Stimulated activated CD4-positive, alpha-beta T cell treated with anti-CD3 and anti-CD28 coated beads, Interleukin-4, amount 100 ng/mL, for 48 hours (primary cell): ENCODE measurements around the gene UBE2S.

Source experiments
- DNase-seq, 2 donors: peaks; one replicate each; pipeline ENCODE4 v3.0.0-alpha.2; 2020; ENCODE audit warnings: low read depth in 2 of 2

The UBE2S gene

DNA sequence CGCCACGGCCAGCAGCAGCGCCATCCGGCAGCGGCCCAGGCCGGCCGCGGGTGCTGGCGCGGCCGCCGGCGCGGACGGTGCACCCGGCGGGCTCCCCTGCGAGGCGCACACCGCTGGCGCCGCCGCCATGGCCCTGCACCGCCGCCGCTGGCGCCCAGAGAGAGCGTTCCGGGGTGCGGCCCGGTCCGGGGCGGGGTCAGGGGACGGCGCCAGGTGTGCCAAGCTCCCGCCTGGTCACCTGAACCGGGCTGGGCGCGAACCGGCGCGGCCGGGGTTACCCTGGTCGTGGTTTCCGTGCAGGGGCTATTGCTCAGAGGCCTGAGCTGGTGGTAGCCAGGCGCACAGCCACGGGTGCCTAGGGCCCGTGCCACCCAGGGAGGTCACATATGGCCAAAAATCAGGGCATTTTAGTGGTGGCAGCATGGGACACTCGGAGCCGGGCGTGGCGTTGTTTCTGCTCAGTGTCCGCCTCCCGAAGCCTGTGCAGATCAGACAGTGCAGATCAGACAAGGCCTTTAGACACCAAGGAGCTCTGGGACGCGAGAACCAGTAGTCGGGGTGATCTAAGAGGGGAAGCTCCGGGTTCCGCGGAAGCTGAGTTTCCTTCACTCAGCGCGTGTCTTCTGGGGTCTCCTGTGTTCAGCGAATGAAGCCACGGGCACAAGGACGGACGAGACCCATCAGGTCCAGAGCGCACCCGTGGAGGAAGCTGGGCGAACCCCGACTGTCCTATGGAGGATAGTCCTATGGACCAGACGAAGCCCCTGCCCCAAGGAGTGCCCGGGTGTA is 23.3 kb downstream of the UBE2S start, which contains the start of gene TMEM238:
Gene TMEM238, minus strand, starts transcription at position 162 of the 789 bp plus-strand sequence. Its CDS starts 33 bp downstream, at position 129.
- DNase-seq, result peak in 1 of 2 donors; percentile 32

DNA sequence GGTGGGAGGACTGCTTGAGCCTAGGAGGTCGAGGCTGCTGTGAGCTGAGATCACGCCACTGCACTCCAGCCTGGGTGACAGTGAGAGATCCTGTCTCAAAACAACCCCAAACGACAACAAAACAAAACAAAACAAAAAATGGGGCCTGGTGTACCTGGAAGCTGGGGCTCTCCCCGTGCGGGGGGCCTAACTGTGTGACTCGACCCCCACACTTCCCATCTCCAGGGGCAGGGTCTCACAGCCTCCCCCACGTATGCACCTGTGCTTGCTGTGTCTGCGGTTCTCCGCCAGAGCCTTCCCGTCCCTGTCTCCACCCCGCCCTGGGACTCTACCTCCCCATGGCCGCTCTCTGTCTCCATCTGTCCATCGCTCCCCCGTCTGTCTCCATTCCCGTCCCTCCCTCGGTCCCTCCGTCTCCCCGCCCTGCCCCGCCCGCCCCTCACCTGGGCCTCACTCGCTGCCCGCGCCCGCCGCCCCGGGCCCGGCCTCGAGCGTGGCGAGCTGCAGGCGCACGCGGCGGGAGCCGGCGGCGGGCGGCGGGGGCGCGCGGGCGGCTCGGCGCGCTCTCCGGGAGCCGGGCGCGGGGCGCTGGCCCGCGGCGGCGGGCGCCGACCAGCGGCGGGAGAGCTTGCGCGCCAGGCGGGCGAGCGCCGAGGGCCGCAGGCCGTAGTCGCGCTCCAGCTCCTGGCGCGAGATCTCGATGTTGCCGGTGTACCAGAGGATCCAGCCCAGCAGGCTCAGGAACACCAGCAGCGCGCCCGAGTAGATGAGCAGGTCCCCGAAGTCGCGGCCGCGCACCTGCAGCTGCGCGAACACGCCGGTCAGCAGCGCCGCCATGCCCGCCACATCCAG is 24.1 kb downstream of the UBE2S start:
- DNase-seq, result peak in 1 of 2 donors; percentile 48

DNA sequence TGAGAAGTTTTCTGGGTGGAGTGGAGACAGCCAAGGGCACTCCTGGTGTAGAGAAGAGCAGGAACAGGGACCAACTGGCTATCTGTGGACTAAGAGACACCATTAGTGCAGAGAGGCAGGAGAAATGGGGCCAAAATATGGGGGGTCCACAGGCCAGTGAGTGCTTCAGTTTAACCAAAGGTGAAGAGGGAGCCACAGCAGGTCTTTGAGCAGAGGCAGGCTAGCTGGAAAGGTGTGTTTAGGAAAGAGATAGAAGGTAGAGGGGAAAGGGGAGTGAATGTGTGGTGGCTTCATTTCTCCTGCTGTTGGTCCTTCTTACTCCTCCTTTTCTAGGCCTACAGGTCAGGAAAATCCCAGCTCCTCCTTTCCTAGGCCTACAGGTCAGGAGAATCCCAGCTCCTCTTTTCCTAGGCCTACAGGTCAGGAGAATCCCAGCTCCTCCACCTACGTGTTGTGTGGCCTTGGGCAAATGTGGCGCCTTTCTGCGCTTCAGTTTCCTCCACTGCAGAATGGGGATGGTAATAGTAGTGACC is 25.0 kb downstream of the UBE2S start:
- no peak for DNase-seq

DNA sequence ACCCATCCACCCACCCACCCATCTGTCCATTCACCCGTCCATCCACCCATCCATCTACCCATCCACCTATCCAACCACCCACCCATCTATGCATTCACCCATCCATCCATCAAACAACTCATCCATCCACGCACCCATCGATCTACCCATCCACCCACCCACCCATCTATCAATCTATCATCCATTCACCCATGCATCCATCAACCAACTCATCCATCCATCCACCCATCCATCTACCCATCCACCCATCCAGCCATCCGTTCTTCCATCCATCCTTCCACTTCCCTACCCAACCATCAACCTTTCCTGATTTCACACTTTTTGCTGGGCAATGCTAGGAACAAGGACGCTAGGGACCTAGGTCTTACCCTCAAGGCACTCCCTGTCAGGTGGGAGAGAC is 25.6 kb downstream of the UBE2S start:
- DNase-seq, result no peak

DNA sequence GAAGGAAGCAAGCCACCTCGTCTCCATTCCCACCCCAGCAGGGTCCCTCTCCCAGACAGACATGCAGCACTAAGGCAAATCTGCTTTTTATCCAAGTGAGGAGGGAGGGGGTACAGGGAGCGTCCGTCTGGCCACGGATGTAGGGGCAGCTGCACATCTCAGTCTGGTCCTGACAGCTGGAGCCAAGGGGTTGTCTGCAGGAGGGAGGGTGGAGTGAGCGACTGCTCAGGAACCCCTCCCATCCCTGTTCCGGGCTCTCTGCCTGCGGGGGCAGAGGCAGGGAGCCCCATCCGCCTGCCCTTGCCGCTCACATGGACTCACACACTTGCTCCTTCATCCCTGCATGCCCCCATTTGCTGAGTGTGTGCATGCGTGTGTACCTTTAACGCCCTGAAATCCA is 28.4 kb downstream of the UBE2S start:
- no peak for DNase-seq

DNA sequence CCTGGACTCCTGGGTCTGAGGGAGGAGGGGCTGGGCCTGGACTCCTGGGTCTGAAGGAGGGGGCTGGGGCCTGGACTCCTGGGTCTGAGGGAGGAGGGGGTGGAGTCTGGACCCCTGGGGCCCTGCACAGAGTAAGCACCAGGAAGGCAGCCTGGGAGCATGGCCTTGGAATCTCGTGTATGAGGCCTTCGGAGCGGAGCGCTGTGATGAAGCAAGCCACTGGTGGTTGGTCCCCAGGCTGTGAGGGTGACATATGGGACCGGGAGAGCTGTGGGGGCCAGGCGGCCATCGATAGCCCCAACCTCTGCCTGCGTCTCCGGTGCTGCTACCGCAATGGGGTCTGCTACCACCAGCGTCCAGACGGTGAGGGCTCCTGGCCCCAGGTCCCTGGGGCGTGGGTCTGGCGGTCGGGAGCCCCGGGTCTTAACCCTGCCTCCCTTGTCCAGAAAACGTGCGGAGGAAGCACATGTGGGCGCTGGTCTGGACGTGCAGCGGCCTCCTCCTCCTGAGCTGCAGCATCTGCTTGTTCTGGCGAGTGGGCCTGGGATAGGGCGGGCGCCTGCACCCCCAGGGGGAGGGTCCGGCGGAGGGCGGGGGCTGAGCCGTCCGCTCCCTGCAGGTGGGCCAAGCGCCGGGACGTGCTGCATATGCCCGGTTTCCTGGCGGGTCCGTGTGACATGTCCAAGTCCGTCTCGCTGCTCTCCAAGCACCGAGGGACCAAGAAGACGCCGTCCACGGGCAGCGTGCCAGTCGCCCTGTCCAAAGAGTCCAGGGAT is 30.0 kb downstream of the UBE2S start:
- no peak for DNase-seq

DNA sequence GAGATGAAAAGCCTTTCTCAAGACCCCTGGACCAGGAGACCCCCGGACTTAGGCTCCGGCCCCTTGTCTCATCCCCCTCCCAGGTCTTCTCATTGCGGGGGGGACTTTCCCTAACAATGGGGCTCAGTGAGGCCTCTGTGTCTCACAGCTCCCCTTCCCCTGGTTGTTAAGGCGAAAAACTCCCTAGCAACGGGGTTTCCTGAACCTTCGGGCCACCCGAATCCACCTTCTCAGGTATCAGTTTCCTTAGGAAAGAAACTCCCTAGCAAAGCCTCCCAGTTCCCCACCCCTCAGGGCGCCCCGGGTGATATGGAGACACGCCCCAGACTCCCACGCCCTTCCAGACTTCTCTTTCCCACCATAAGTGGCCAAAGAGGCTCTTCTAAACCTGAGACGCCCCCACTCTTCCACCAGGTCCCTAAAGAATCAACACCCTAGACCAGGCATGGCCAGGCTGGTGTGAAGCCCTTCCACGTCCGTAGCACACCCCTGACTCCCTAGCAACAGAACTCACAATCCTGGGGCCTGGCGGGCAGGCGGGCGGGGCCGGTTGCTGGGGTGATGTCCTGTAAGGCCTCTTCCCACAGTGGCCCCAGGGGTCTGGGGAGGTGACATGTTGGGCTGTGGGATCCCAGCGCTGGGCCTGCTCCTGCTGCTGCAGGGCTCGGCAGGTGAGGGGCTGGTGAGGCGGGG is 31.2 kb downstream of the UBE2S start, which contains the start of gene TMEM190:
Gene TMEM190, plus strand, starts transcription at position 586 of the 693 bp plus-strand sequence. Its CDS starts 28 bp downstream, at position 614.
- no peak for DNase-seq

DNA sequence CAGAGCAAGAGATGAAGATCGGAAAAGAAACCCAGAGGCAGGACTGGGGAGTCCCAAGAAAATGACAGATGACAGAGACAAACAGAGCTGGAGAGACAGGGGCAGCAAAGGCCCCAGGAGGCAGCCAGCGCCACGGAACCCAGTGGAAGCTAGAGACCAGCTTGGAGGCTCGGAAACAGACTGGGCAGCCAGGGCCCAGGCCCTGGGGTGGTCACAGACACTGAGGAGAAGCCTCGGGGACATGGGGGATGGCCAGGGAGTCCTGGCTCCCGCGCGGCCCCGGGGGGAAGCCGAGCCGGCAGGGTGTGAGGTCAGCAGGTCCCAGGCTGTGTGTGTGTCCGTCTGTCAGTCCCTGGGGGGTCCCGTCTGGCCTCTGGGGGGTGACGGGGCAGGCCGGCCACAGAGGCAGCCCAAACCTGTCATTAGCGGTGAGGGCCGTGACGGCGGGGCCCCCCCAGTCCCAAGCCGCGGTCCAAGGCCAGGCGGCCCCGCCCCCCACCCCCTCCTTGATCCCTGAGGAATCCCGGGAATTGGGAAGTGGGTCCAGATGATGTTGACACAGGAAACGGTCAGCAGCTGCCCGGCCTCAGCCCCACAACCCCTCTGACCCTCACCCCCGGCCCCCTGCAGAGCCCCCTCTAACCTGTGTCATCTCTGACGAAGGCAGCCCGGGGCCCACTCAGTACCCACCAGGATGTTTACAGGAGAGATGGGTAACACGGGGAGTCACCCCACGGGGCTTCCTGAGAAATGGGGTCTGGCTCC is 33.4 kb downstream of the UBE2S start:
- DNase-seq, result no peak

DNA sequence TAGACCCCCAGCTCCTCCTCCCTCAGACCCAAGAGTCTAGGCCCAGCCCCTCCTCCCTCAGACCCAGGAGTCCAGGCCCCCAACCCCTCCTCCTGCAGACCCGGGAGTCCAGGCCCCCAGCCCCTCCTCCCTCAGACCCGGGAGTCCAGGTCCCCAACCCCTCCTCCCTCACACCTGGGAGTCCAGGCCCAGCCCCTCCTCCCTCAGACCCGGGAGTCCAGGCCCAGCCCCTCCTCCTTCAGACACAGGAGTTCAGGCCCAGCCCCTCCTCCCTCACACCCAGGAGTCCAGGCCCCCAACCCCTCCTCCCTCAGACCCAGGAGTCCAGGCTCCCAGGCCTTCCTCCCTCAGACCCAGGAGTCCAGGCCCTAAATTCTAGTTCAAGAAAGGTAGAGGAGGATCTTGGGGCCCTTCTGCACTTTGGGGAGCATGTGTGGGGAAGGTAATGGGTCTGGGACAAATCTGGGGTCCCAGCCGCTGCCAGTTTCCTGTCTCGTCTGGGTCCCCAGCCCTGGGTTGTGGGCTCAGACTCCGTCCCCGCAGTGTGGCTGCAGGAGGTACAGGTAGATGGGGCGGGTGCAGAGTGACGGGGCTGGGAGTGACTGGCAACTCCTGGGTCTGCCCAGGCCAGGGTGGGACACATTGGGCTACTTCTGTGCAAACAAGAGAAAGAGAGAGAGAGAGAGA is 34.1 kb downstream of the UBE2S start:
- no peak for DNase-seq

DNA sequence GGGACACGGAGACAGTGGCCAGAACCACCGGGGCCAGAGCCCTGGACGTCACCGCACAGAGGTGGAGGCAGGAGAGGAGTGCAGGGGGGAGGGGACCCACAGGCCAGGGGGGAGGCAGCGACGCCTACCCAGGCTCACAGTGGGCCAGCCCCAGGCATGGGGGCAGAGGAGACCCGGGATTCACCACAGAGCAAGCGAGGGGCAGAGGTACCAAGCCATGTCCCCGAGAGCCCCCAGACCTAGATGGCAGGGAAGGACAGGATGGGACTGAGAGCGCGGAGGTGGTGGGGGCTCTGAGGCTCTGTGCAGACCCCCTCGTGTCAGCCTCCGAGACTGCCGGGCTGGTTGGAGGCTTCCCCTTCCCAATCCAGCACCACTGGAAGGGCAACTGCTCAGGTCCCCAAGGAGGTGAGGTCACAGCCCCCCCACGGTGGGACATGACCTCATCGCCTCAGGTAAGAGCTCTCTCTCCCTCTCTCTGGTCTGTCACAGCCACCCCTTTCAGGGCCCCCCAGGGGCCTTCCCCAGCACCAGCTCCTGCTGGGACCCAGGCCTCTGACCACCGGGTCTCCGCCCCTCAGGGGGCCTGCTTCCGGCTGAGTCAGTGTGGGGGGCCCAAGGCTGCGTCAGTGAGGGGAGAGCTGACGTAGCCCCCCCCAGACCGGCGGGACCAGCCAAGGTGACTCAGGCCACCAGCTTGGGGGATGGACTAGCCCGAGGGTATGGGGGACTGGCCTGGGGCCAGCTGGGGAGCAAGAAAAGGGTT is 35.1 kb downstream of the UBE2S start:
- DNase-seq, result no peak

DNA sequence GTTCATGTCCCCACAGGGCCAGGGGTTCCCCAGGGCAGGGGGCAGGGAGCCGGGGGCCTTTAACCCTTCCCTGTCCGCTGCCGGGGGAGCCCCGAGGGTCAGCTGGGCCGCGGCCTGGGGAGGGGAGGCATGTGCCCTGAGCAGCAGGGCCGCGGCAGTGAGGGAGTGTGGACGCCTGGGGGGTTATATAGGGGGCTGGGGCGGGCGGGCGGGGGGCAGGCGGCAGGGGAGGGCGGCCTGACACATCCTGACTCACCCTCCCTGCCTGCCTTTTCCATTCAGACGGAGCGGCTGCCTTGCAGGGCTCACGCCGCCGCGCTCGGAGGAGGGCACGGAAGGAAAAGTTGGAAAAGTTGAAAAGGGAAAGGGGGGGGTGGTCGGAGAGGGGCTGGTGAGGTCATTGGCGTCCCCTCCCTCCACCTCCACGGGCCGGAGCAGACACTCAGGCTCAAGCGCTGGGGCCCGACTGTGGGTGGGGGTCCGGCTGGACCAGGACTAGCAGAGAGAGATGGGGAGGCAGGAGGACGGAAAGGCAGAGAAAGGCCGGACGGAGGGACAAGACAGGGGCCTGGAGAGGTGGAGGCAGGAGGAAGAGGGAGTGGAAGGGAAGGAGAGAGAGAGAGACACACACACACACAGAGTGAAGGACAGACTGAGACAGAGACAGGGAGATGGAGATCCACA is 37.1 kb downstream of the UBE2S start, which contains the start of gene IL11:
Gene IL11, minus strand, starts transcription at position 159 of the 684 bp plus-strand sequence. Its CDS starts 153 bp downstream, at position 6.
- DNase-seq, result no peak

DNA sequence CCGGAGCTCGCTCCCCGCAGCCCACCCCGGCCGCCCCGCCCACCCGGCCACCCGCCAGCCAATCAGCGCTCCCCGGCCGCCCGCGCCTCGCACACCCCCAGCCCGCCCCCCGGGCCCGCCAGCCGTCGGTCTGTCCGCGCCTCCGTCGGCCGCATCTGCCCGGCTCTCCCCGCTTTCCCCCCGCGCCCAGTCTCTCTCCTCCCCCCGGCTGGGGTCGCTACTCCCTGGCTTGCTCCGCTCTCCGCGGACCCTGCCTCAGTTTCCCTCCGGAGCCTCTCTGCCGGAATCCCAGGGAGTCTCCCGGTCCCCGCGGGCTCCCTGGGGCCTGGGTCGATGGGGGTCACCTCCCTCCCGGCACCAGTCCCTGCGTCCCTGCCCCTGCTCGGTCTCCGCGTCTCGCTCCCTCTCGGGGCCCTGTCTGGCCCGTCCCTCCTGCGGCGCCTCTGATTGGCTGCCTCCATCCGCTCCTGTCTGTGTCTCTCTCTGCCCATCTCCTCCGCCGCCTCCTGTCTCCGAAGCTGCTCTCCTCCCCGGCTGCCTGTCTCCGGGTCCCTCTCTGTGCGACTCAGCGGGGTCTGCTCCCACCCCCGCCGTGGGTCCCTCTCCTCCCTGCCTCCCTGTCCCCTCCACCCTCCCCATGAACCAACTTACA is 37.8 kb downstream of the UBE2S start:
- DNase-seq, result no peak

DNA sequence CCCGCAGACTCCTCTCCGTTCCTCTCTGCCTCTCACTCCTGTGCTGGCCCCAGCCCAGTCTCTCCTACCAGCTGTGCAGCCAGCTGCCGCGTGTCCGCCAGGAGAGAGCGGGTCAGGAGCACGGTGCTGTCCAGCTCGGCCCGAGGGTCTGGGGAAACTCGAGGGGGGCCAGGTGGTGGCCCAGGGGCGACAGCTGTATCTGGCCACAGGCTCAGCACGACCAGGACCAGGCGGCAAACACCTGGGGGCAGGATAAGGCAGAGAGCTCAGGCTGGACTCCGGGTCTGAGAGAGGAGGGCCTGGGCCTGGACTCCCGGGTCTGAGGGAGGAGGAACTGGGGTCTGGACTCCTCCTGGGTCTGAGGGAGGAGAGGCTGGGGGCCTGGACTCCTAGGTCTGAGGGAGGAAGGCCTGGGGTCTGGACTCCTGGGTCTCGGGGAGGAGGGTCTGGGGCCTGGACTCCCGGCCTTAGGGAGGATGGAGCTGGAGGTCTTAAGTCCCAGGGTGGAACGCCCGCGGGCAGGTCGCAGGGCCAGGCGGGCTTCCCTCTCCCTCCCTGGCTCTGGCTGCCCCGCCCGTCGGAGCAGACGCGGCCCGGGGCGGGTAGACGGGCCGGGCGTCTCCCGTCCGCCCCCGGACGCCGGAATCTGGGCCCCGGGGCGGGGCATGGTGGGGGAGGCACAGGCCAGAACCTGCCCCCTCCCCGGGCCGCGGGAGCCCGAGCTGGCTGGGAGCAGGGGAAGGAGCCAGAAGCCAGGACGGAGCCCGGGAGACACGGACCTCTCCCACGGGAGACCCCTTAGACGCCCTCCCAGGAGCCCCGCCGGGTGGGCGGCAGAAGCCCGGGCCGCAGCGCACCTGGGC is 38.7 kb downstream of the UBE2S start:
- DNase-seq, result no peak

DNA sequence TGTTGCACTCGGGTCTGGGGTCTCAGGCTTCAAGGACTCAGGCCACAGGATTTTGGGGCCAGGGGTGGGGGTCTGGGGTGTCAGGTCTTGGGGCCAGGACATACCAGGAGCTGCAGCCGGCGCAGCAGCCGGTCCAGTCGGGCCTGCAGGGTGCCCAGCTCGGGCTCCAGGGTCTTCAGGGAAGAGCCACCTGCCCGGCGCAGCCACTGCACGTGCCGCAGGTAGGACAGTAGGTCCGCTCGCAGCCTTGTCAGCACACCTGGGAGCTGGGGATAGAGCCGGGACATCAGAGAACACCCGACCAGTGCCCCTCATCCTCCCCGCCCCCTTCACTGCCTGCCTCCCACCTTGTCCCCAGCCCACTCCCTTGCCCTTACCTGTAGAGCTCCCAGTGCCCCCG is 39.5 kb downstream of the UBE2S start:
- no peak for DNase-seq

DNA sequence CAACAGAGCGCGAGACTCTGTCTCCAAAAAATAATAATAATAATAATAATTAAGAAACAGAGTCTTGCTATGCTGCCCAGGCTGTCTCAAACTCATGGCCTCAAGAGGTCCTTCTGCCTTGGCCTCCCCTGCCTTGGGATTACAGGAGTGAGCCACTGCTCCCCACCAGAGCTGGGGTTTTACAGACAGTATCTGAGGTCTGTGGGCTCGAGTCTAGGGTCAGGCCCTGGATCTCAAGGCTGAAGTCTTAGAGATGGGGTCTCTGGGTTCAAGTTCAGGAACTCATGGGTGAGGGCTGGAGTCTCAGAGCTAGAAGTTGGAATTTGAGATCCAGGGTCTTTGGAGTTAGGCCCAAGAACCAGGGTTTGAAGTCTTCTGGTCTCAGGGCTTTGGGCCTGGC is 40.8 kb downstream of the UBE2S start:
- no peak for DNase-seq

DNA sequence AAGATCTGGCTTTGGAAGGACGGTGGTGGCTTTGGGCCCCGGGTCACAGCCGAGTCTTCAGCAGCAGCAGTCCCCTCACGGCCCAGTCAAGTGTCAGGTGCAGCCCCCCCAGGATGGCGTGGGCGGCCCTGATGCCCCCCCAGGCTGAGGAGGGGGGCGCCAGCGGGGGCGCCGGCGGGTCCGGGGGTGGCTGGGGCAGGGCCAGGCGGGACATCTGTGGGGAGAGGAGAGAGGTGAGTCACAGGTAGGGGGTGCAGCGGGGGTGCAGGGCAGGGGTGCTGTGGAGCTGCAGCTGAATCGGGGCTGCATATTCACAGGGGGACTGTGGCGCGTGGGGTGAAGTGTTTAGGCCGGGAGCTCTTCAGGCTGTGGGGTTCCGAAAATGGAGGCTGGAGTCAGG is 41.6 kb downstream of the UBE2S start:
- DNase-seq, result no peak

DNA sequence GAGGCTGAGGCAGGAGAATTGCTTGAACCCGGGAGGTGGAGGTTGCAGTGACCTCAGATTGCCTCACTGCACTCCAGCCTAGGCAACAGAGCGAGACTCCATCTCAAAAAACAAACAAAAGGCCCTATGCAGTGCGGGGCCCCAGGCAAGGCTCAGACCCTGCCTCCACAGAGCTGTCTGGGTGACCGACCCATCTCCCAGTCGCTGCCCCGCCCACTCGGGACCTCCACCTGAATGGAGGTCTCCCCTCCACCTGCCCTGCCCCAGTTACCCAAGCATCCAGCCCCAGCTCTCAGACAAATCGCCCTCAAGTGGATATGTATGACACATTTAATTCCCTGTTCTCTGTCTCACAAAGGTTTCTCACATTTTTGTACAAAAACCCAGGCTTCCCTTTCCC is 42.3 kb downstream of the UBE2S start:
- no peak for DNase-seq
